Upper lobe of left lung (tissue), 6 donors: ENCODE measurements around the gene C2orf68. TPM values are rescaled to one million over a fixed set of nuclear protein-coding genes. Genes with fewer than 3 reads are reported as not detected.
"Not testable (repeated sequence)": the region's sequence is repeated elsewhere in the genome, so short reads cannot be mapped to it uniquely, and the experiment has no call there.

ENCODE experiments used
- ATAC-seq, 2 donors: fragments of 200-7000 bp; cut with Tn5 transposase; one replicate each; pipeline ENCODE4 v1.9.1; 2022; ENCODE audit warnings: mild to moderate bottlenecking in 2 of 2, moderate library complexity in 2 of 2; ENCODE audit not compliant: low FRiP score in 2 of 2
- DNase-seq, 2 donors: peaks; one replicate each; pipeline ENCODE4 v3.0.0-alpha.2; 2019 to 2020
- H3K27ac ChIP-seq, 4 donors: fragments of 200-600 bp; sonication (generic); one replicate each; pipeline ENCODE4 v1.5.1; 2016 to 2019
- H3K27me3 ChIP-seq, 4 donors: fragments of 200-600 bp; sonication (generic); one replicate each; pipeline ENCODE4 v1.5.1; 2017 to 2019
- H3K36me3 ChIP-seq, 4 donors: fragments of 200-600 bp; sonication (generic); one replicate each; pipeline ENCODE4 v1.5.1; 2016 to 2019
- H3K4me1 ChIP-seq, 4 donors: fragments of 200-600 bp; sonication (generic); one replicate each; pipeline ENCODE4 v1.5.1; 2018 to 2019
- H3K4me3 ChIP-seq, 4 donors: fragments of 200-600 bp; sonication (generic); one replicate each; pipeline ENCODE4 v1.5.1; 2017 to 2019; ENCODE audit warnings: mild to moderate bottlenecking in 2 of 4, moderate library complexity in 1 of 4
- H3K9me3 ChIP-seq, 4 donors: fragments of 200-600 bp; sonication (generic); one replicate each; pipeline ENCODE4 v1.5.1; 2018 to 2019
- EP300 ChIP-seq, 4 donors: sonication (generic); formaldehyde crosslinking; IDR thresholded peaks; one replicate each; pipeline ENCODE4 v1.5.1; 2017; ENCODE audit warnings: antibody characterized with exemption in 4 of 4, control low read depth in 2 of 4
- POLR2A ChIP-seq, 4 donors: fragments of 450-650 bp; IDR thresholded peaks; one replicate each; pipeline ENCODE4 v1.5.1; 2016 to 2017; ENCODE audit warnings: antibody characterized with exemption in 4 of 4, mild to moderate bottlenecking in 2 of 4
- POLR2AphosphoS5 ChIP-seq, 2 donors: sonication (generic); formaldehyde crosslinking; IDR thresholded peaks; one replicate each; pipeline ENCODE4 v1.5.1; 2017; ENCODE audit warnings: antibody characterized with exemption in 2 of 2
- WGBS, 2 donors: methylation state at CpG; one replicate each; pipeline ENCODE4 v1.1.5; 2017 to 2018; 5-methylcytosine and 5-hydroxymethylcytosine counted together
- total RNA-seq, 6 donors: library from RNA; depleted of rRNA in 4 of 6; stranded (reverse); fragments of >200 nt in 4 of 6; gene quantifications; one replicate each; pipeline versions ENCODE4 v1.1.0 to v1.2.1, GENCODE V29; 2016 to 2021
- TF ChIP-seq, protein P1 (sequence below), 6 experiments: fragments of 450-650 bp in 4 of 6; fragments of 200-600 bp in 2 of 6; sonication (generic) in 2 of 6; IDR thresholded peaks; one replicate each; pipeline ENCODE4 v1.5.1; 2016 to 2019; ENCODE audit warnings: antibody characterized with exemption in 6 of 6
- donor health status: DM: no; HTN: no; CAD: no; lungs with moderate emphysema.
- donor health status: DM: no; HTN: yes; CAD: no; lungs with severe emphysema.

Gene C2orf68
- total RNA-seq, 6 donors from 2014 or later: 24.6 to 46.1 (median 34.0) TPM

DNA sequence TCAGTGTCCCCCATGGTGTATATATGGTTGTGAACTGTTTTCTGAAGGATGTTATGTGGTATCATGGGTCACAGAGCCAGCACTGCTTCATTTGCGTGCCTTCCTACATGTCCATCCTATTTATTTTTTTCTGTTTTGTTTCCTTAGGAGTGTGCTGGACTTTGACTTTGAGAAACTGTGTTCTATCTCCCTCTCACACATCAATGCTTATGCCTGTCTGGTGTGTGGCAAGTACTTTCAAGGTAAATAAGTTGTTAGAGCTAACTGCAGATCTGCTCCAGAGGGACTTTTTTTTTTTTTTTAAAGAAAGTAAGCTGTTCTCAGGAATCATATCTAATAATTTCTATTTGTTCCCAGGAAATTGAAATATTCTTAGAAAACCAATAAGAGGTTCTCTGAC lies 9.5 kb upstream of the C2orf68 start:
- peaks cover 50 to 76% (median 70%) of the 10 kb centered on the region in 4 donors for H3K36me3 ChIP-seq
- no peak for TF ChIP-seq EP300 (IDR thresholded peaks at IDR 0.05)
- TF ChIP-seq, protein P1, sequence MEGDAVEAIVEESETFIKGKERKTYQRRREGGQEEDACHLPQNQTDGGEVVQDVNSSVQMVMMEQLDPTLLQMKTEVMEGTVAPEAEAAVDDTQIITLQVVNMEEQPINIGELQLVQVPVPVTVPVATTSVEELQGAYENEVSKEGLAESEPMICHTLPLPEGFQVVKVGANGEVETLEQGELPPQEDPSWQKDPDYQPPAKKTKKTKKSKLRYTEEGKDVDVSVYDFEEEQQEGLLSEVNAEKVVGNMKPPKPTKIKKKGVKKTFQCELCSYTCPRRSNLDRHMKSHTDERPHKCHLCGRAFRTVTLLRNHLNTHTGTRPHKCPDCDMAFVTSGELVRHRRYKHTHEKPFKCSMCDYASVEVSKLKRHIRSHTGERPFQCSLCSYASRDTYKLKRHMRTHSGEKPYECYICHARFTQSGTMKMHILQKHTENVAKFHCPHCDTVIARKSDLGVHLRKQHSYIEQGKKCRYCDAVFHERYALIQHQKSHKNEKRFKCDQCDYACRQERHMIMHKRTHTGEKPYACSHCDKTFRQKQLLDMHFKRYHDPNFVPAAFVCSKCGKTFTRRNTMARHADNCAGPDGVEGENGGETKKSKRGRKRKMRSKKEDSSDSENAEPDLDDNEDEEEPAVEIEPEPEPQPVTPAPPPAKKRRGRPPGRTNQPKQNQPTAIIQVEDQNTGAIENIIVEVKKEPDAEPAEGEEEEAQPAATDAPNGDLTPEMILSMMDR (IDR thresholded peaks at IDR 0.05): no peak
- no peak for TF ChIP-seq POLR2AphosphoS5 (IDR thresholded peaks at IDR 0.05)
- TF ChIP-seq POLR2A (IDR thresholded peaks at IDR 0.05): no peak
- WGBS, 2 donors: 94 to 96% methylated on average over 1 of the region's 1 CpG

DNA sequence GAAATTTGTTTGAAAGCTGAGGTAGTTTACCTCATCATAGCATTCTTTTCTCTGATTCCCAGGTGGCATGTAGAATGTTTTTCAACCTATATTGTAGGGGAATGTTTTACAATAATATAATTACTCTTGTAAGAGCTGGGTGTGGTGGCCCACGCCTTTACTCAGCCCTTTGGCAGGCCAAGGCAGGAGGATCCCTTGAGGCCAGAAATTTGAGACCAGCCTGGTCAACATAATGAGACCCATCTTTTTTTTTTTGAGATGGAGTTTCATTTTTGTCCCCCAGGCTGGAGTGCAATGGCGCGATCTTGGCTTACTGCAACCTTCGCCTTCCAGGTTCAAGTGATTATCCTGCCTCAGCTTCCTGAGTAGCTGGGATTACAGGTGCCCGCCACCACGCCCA lies 7.8 kb upstream of the C2orf68 start:
- ATAC-seq (no peak), DNase-seq (no peak)
- no peaks in the 10 kb centered on the region for H3K9me3 ChIP-seq
- H3K27me3 ChIP-seq: no peaks in the 10 kb centered on the region
- H3K4me3 ChIP-seq: no peak overlapping the region
- no peak overlapping the region for H3K27ac ChIP-seq
- TF ChIP-seq EP300 (IDR thresholded peaks at IDR 0.05): no peak
- TF ChIP-seq POLR2A (IDR thresholded peaks at IDR 0.05): no peak
- TF ChIP-seq POLR2AphosphoS5 (IDR thresholded peaks at IDR 0.05): no peak
- H3K36me3 ChIP-seq: peaks cover 34 to 59% (median 53%) of the 10 kb centered on the region in 4 donors
- H3K4me1 ChIP-seq: peaks cover 19 to 35% (median 22%) of the 10 kb centered on the region in 4 donors
- WGBS, 2 donors: 93 to 98% methylated on average over 6 of the region's 6 CpGs

More for the DNA sequence above, 9.5 kb upstream of the C2orf68 start:
- DNase-seq (no peak), ATAC-seq (no peak)
- H3K4me3 ChIP-seq: no peak overlapping the region
- H3K4me1 ChIP-seq: peaks cover 15 to 26% (median 18%) of the 10 kb centered on the region in 4 donors
- H3K27ac ChIP-seq: no peak overlapping the region
- no peaks in the 10 kb centered on the region for H3K27me3 ChIP-seq
- no peaks in the 10 kb centered on the region for H3K9me3 ChIP-seq

- not testable (repeated sequence) for DNase-seq, H3K9me3 ChIP-seq, ATAC-seq, H3K27me3 ChIP-seq, H3K27ac ChIP-seq
- peaks cover 19 to 37% (median 22%) of the 10 kb centered on the region in 4 donors for H3K4me1 ChIP-seq
- peaks cover 25 to 40% (median 38%) of the 10 kb centered on the region in 4 donors for H3K36me3 ChIP-seq
- H3K4me3 ChIP-seq: peak overlapping the region in 1 of 4 donors; percentile 90
- 91 to 94% methylated on average over 5 of the region's 5 CpGs for WGBS, 2 donors
Measured at GRCh38 chr2:85617723-85618122, 5.9 kb upstream of the C2orf68 start.

DNA sequence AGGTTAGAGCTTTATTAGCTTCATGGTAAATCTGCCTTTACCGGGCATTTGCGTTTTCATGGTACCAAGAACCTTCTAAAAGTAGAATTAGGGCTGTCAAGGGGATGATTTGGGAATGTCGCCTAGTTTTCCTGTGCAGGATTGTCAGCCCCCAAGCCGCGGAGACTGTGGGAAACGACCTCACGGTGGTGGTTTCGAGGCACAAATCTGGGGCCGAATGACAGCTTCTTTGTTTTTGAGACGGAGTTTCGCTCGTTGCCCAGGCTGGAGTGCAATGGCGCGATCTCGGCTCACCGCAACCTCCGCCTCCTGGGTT lies 3.5 kb upstream of the C2orf68 start:
- H3K9me3 ChIP-seq: no peaks in the 10 kb centered on the region
- no peak for TF ChIP-seq POLR2AphosphoS5 (IDR thresholded peaks at IDR 0.05)
- TF ChIP-seq EP300 (IDR thresholded peaks at IDR 0.05): no peak
- no peak for TF ChIP-seq POLR2A (IDR thresholded peaks at IDR 0.05)
- TF ChIP-seq, protein P1 (IDR thresholded peaks at IDR 0.05): no peak
- DNase-seq: no peak
- peaks cover 5 to 17% (median 15%) of the 10 kb centered on the region in 4 donors for H3K36me3 ChIP-seq
- H3K4me1 ChIP-seq: peaks cover 32 to 54% (median 36%) of the 10 kb centered on the region in 4 donors
- H3K4me3 ChIP-seq: peak overlapping the region in 2 of 4 donors; percentile 76 to 90
- H3K27me3 ChIP-seq: no peaks in the 10 kb centered on the region
- WGBS, 2 donors: 89 to 92% methylated on average over 17 of the region's 17 CpGs
- ATAC-seq: no peak
- peak overlapping the region; percentile 86 to 96 (median 94) for H3K27ac ChIP-seq

DNA sequence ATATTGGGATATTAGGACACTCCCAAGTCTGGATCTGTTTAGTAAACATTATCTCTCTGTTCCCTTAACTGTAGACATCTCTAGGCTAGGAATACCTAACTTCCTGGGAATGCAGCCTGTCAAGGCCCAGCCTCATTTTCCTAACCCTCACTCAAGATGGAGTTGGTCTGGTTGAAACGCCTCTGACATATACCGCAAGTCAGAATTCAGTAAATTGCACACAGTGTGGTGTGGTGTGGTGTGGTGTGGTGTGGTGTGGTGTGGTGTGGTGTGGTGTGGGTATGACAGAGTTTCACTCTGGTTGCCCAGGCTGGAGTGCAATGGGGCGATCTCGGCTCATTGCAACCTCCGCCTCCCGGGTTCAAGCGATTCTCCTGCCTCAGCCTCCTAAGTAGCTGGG lies 2.9 kb upstream of the C2orf68 start:
- not testable (repeated sequence) for H3K27ac ChIP-seq, DNase-seq, ATAC-seq, H3K27me3 ChIP-seq, H3K9me3 ChIP-seq, H3K4me3 ChIP-seq
- WGBS, 2 donors: 95 to 97% methylated on average over 7 of the region's 7 CpGs
- peaks cover 0 to 10% (median 9%) of the 10 kb centered on the region in 4 donors for H3K36me3 ChIP-seq
- H3K4me1 ChIP-seq: peaks cover 33 to 60% (median 37%) of the 10 kb centered on the region in 4 donors

- Histone ChIP-seq H3K27me3 (no peaks in the 10 kb centered on the region), H3K36me3 (peaks cover 4 to 10% (median 9%) of the 10 kb centered on the region in 4 donors), H3K9me3 (no peaks in the 10 kb centered on the region), H3K27ac (no peak overlapping the region), H3K4me1 (peaks cover 33 to 65% (median 42%) of the 10 kb centered on the region in 4 donors), H3K4me3 (no peak overlapping the region)
- DNase-seq: no peak
- no peak for ATAC-seq
- TF ChIP-seq EP300 (IDR thresholded peaks at IDR 0.05) (no peak), POLR2A (IDR thresholded peaks at IDR 0.05) (no peak)
- TF ChIP-seq, protein P1 (IDR thresholded peaks at IDR 0.05): no peak
- 92 to 94% methylated on average over 10 of the region's 10 CpGs for WGBS, 2 donors
Measured at GRCh38 chr2:85613717-85614515, 2.0 kb upstream of the C2orf68 start.
